DMS153 treated with DMSO at 0.1 percent for 48 hours (cell line): ENCODE data around the gene STXBP2.

Source experiments
- DNase-seq: peaks from one replicate; lab custom pipeline; 2025; ENCODE audit not compliant: unreplicated experiment; lab: John Stamatoyannopoulos, UW

The STXBP2 gene

GRCh38 chr19:7612282-7613274 lies 24.3 kb upstream of the STXBP2 start:
- DNase-seq, result no peak

GRCh38 chr19:7614859-7615741 lies 21.8 kb upstream of the STXBP2 start:
- no peak for DNase-seq

GRCh38 chr19:7617172-7617571 lies 19.7 kb upstream of the STXBP2 start:
- no peak for DNase-seq

GRCh38 chr19:7617735-7618134 lies 19.2 kb upstream of the STXBP2 start:
- DNase-seq, result no peak

GRCh38 chr19:7618348-7618747 lies 18.6 kb upstream of the STXBP2 start:
- DNase-seq, result no peak

GRCh38 chr19:7618771-7619510 lies 18.0 kb upstream of the STXBP2 start:
- DNase-seq, result no peak

GRCh38 chr19:7619671-7620441 lies 17.1 kb upstream of the STXBP2 start:
- no peak for DNase-seq

GRCh38 chr19:7620442-7621412 lies 16.2 kb upstream of the STXBP2 start:
- DNase-seq, result no peak

GRCh38 chr19:7622933-7623685 lies 13.8 kb upstream of the STXBP2 start:
- DNase-seq, result no peak

GRCh38 chr19:7623725-7624603 lies 12.9 kb upstream of the STXBP2 start:
- DNase-seq, result no peak

- no peak for DNase-seq
These were observed 12.1 kb upstream of the STXBP2 start for GRCh38 chr19:7624810-7625209.

GRCh38 chr19:7625763-7626372 lies 11.0 kb upstream of the STXBP2 start:
- no peak for DNase-seq

- DNase-seq, result no peak
These were observed 9.7 kb upstream of the STXBP2 start for GRCh38 chr19:7627166-7627565.

GRCh38 chr19:7628589-7629311 lies 8.2 kb upstream of the STXBP2 start:
- no peak for DNase-seq

- DNase-seq, result peak; percentile 97
These were observed 7.4 kb upstream of the STXBP2 start, which contains the start of the genes PET100 and XAB2 for GRCh38 chr19:7629347-7630054. PET100 (plus strand) TSS chr19:7629793; CDS start chr19:7629834, 41 bp downstream. XAB2 (minus strand) TSS chr19:7629545; CDS start chr19:7629527, 18 bp downstream.
